Neural progenitor cell (in vitro differentiated cells): ENCODE data around the gene PLD4. TPM values are rescaled to one million over a fixed set of nuclear protein-coding genes. Genes with fewer than 3 reads are reported as not detected.

Source experiments
- DNase-seq: peaks from one replicate; pipeline ENCODE4 v3.0.0-alpha.2; 2016; ENCODE audit warnings: low spot score
- H2AFZ ChIP-seq: fragments of 200-600 bp; sonication (generic); replicated peaks from 2 replicates; pipeline ENCODE4 v1.6.1; 2016; ENCODE audit warnings: antibody characterized with exemption
- H3F3A ChIP-seq: fragments of 200-600 bp; sonication (generic); 2 replicates; pipeline ENCODE4 v1.6.1; 2016; ENCODE audit warnings: antibody characterized with exemption, low read depth
- H3K27ac ChIP-seq: fragments of 200-600 bp; sonication (generic); 2 replicates; pipeline ENCODE4 v1.5.1; 2016; ENCODE audit warnings: mild to moderate bottlenecking
- H3K27me3 ChIP-seq: fragments of 200-600 bp; sonication (generic); 2 replicates; pipeline ENCODE4 v1.6.1; 2016; ENCODE audit warnings: mild to moderate bottlenecking, moderate library complexity
- H3K36me3 ChIP-seq: fragments of 200-600 bp; sonication (generic); 2 replicates; pipeline ENCODE4 v1.5.1; 2016
- H3K4me1 ChIP-seq: fragments of 200-600 bp; sonication (generic); 2 replicates; pipeline ENCODE4 v1.6.1; 2016; ENCODE audit warnings: mixed run types
- H3K4me2 ChIP-seq: fragments of 200-600 bp; sonication (generic); 2 replicates; pipeline ENCODE4 v1.6.1; 2016
- H3K4me3 ChIP-seq: fragments of 200-600 bp; sonication (generic); 2 replicates; pipeline ENCODE4 v1.5.1; 2016
- H3K79me2 ChIP-seq: fragments of 200-600 bp; sonication (generic); 2 replicates; pipeline ENCODE4 v1.6.1; 2016; ENCODE audit warnings: low read depth
- H3K9ac ChIP-seq: fragments of 200-600 bp; sonication (generic); 2 replicates; pipeline ENCODE4 v1.6.1; 2016
- H3K9me3 ChIP-seq: fragments of 200-600 bp; sonication (generic); 2 replicates; pipeline ENCODE4 v1.5.1; 2016; ENCODE audit warnings: low read depth
- H4K20me1 ChIP-seq: fragments of 200-600 bp; sonication (generic); 2 replicates; pipeline ENCODE4 v1.6.1; 2016; ENCODE audit warnings: low read depth
- H3K27ac Mint-ChIP-seq: 3 replicates; pipeline ENCODE4 v1.8.0; 2021; ENCODE audit warnings: mixed read lengths
- H3K27me3 Mint-ChIP-seq: 2 replicates; pipeline ENCODE4 v1.8.0; 2022; ENCODE audit warnings: low read depth, mild to moderate bottlenecking, inconsistent platforms, moderate library complexity, mixed read lengths; ENCODE audit not compliant: insufficient read depth
- H3K36me3 Mint-ChIP-seq: 3 replicates; pipeline ENCODE4 v1.8.0; 2021; ENCODE audit warnings: mixed read lengths
- H3K4me1 Mint-ChIP-seq: 3 replicates; pipeline ENCODE4 v1.8.0; 2021; ENCODE audit warnings: mixed read lengths
- H3K4me3 Mint-ChIP-seq: 3 replicates; pipeline ENCODE4 v1.8.0; 2021; ENCODE audit warnings: mild to moderate bottlenecking, moderate library complexity, mixed read lengths
- H3K9me3 Mint-ChIP-seq: 3 replicates; pipeline ENCODE4 v1.8.0; 2020; ENCODE audit warnings: mixed read lengths
- CTCF ChIP-seq: fragments of 200-600 bp; sonication (generic); IDR thresholded peaks from 2 replicates; pipeline ENCODE4 v1.5.1; 2017; ENCODE audit warnings: antibody characterized with exemption, mild to moderate bottlenecking
- EZH2 ChIP-seq: fragments of 200-600 bp; sonication (generic); IDR thresholded peaks from 2 replicates; pipeline ENCODE4 v1.6.1; 2017; ENCODE audit warnings: antibody characterized with exemption, mild to moderate bottlenecking, moderate library complexity
- EZH2phosphoT487 ChIP-seq: fragments of 200-600 bp; sonication (generic); IDR thresholded peaks from 2 replicates; pipeline ENCODE4 v1.6.1; 2017; ENCODE audit warnings: antibody characterized with exemption
- total RNA-seq: library from RNA; depleted of rRNA; stranded (reverse); fragments of >200 nt; gene quantifications from 2 replicates; pipeline ENCODE4 v1.2.3, GENCODE V29; 2015; ENCODE audit warnings: low replicate concordance

PLD4 gene
- not detected in 2 replicates for total RNA-seq

- no peaks in the 10 kb centered on the region for H4K20me1 ChIP-seq
- H3F3A ChIP-seq = no peaks in the 10 kb centered on the region
- DNase-seq = no peak
- H3K4me3 Mint-ChIP-seq = no peak within 1 kb of the TSS
- no peak within 1 kb of the TSS for H3K27ac Mint-ChIP-seq
- H3K79me2 ChIP-seq = no peaks in the 10 kb centered on the region
- peaks cover 6% of the 10 kb centered on the region for H3K27me3 Mint-ChIP-seq
- no peaks in the 10 kb centered on the region for H3K4me1 ChIP-seq
- H3K9ac ChIP-seq = no peak within 1 kb of the TSS
- H2AFZ ChIP-seq = no peak within 1 kb of the TSS
- peaks cover 5% of the 10 kb centered on the region for H3K27me3 ChIP-seq
- no peak within 1 kb of the TSS for H3K4me3 ChIP-seq
- H3K36me3 Mint-ChIP-seq = no peaks in the 10 kb centered on the region
- H3K9me3 ChIP-seq = no peaks in the 10 kb centered on the region
- no peak within 1 kb of the TSS for H3K4me2 ChIP-seq
- H3K27ac ChIP-seq = no peak within 1 kb of the TSS
- no peak for TF ChIP-seq EZH2phosphoT487
- no peak for TF ChIP-seq EZH2
- TF ChIP-seq CTCF = no peak
- H3K4me1 Mint-ChIP-seq = no peaks in the 10 kb centered on the region
- no peaks in the 10 kb centered on the region for H3K36me3 ChIP-seq
- H3K9me3 Mint-ChIP-seq = no peaks in the 10 kb centered on the region
These were observed at the start of gene PLD4 for GRCh38 chr14:104924421-104925213. Gene PLD4 (plus strand): TSS chr14:104924879. CDS start chr14:104927141, 2,262 bp downstream.

- no peak overlapping the region for H3K4me2 ChIP-seq
- Mint-ChIP-seq H3K4me3 (no peak overlapping the region), H3K27ac (no peak overlapping the region), H3K36me3 (no peaks in the 10 kb centered on the region), H3K4me1 (peaks cover 13% of the 10 kb centered on the region), H3K27me3 (peaks cover 9% of the 10 kb centered on the region), H3K9me3 (no peaks in the 10 kb centered on the region)
- DNase-seq = no peak
- peaks cover 4% of the 10 kb centered on the region for H3F3A ChIP-seq
- H4K20me1 ChIP-seq = peaks cover 36% of the 10 kb centered on the region
- no peaks in the 10 kb centered on the region for H3K36me3 ChIP-seq
- H3K27me3 ChIP-seq = no peaks in the 10 kb centered on the region
- no peak overlapping the region for H3K27ac ChIP-seq
- no peaks in the 10 kb centered on the region for H3K79me2 ChIP-seq
- H2AFZ ChIP-seq = no peak overlapping the region
- H3K9me3 ChIP-seq = no peaks in the 10 kb centered on the region
- no peak overlapping the region for H3K9ac ChIP-seq
- H3K4me3 ChIP-seq = no peak overlapping the region
- TF ChIP-seq EZH2phosphoT487 (no peak), EZH2 (no peak), CTCF (no peak)
- H3K4me1 ChIP-seq = peaks cover 13% of the 10 kb centered on the region
These were observed 49.3 kb upstream of the PLD4 start for GRCh38 chr14:104875412-104875751.

GRCh38 chr14:104875811-104876210 is 48.9 kb upstream of the PLD4 start:
- H3K27me3 ChIP-seq = no peaks in the 10 kb centered on the region

More at GRCh38 chr14:104875811-104876210, 48.9 kb upstream of the PLD4 start:
- no peak for DNase-seq
- peaks cover 33% of the 10 kb centered on the region for H4K20me1 ChIP-seq
- peaks cover 13% of the 10 kb centered on the region for H3K4me1 Mint-ChIP-seq
- H3K36me3 Mint-ChIP-seq = no peaks in the 10 kb centered on the region
- H3K27me3 Mint-ChIP-seq = peaks cover 9% of the 10 kb centered on the region
- no peaks in the 10 kb centered on the region for H3K9me3 ChIP-seq
- H3K36me3 ChIP-seq = no peaks in the 10 kb centered on the region
- peak overlapping the region; percentile 42 for H3K27ac Mint-ChIP-seq
- H3K4me2 ChIP-seq = no peak overlapping the region
- H3K4me3 Mint-ChIP-seq = no peak overlapping the region
- H3K9me3 Mint-ChIP-seq = no peaks in the 10 kb centered on the region
- no peak overlapping the region for H3K9ac ChIP-seq
- no peak overlapping the region for H3K27ac ChIP-seq
- peaks cover 4% of the 10 kb centered on the region for H3F3A ChIP-seq
- H3K4me1 ChIP-seq = peaks cover 13% of the 10 kb centered on the region
- H3K79me2 ChIP-seq = no peaks in the 10 kb centered on the region
- no peak overlapping the region for H2AFZ ChIP-seq
- TF ChIP-seq CTCF (no peak), EZH2phosphoT487 (no peak), EZH2 (no peak)
- H3K4me3 ChIP-seq = no peak overlapping the region
